SK-N-SH treated with all-trans-retinoic acid at 6 μM for 48 hours (cell line): Measurements from ENCODE around the gene TAOK3.
"Not testable (repeated sequence)": the region's sequence is repeated elsewhere in the genome, so short reads cannot be mapped to it uniquely, and the experiment has no call there.

Experiments
- ATAC-seq: fragments of 200-7000 bp; cut with Tn5 transposase; 3 replicates; pipeline ENCODE4 v1.9.1; 2020; ENCODE audit warnings: mild to moderate bottlenecking, moderate library complexity
- BACH2 ChIP-seq: fragments of 250-450 bp; sonication (Bioruptor Pico); IDR thresholded peaks from 2 replicates; pipeline ENCODE4 v1.9.0; 2021; ENCODE audit warnings: mild to moderate bottlenecking, borderline replicate concordance
- ESRRG ChIP-seq: fragments of 250-450 bp; sonication (Bioruptor Pico); IDR thresholded peaks from 2 replicates; pipeline ENCODE4 v1.6.1; 2021; ENCODE audit warnings: mild to moderate bottlenecking
- OSR1 ChIP-seq: fragments of 250-450 bp; sonication (Bioruptor Pico); IDR thresholded peaks from 2 replicates; pipeline ENCODE4 v1.8.0; 2022; ENCODE audit warnings: moderate library complexity, mild to moderate bottlenecking, inconsistent platforms
- PPARA ChIP-seq: fragments of 250-450 bp; sonication (Bioruptor Pico); IDR thresholded peaks from 2 replicates; pipeline ENCODE4 v1.5.0; 2020; ENCODE audit warnings: mild to moderate bottlenecking, borderline replicate concordance
- TCF4 ChIP-seq: fragments of 250-450 bp; sonication (Bioruptor Pico); IDR thresholded peaks from 2 replicates; pipeline ENCODE4 v1.8.0; 2021; ENCODE audit warnings: mild to moderate bottlenecking, moderate library complexity, borderline replicate concordance
- TOX ChIP-seq: fragments of 250-450 bp; sonication (Bioruptor Pico); IDR thresholded peaks from 2 replicates; pipeline ENCODE4 v1.8.0; 2021; ENCODE audit warnings: mild to moderate bottlenecking, moderate library complexity, borderline replicate concordance
- ZFP30 ChIP-seq: fragments of 450-650 bp; formaldehyde crosslinking; IDR thresholded peaks from 2 replicates; pipeline ENCODE4 v1.5.0; 2022; ENCODE audit warnings: mild to moderate bottlenecking, moderate library complexity
- ZNF8 ChIP-seq: fragments of 450-650 bp; formaldehyde crosslinking; IDR thresholded peaks from 2 replicates; pipeline ENCODE4 v1.5.0; 2020; ENCODE audit warnings: mild to moderate bottlenecking, moderate library complexity
- TF ChIP-seq, protein P1 (sequence below): fragments of 250-450 bp; sonication (Bioruptor Pico); IDR thresholded peaks from 2 replicates; pipeline ENCODE4 v1.5.0; 2020; ENCODE audit warnings: mild to moderate bottlenecking, moderate library complexity
- TF ChIP-seq, protein P2 (sequence below): fragments of 250-450 bp; sonication (Bioruptor Pico); IDR thresholded peaks from 2 replicates; pipeline ENCODE4 v1.5.1; 2021; ENCODE audit warnings: mild to moderate bottlenecking, moderate library complexity
- TF ChIP-seq, protein P3 (sequence below): fragments of 250-450 bp; sonication (Bioruptor Pico); IDR thresholded peaks from 2 replicates; pipeline ENCODE4 v1.8.0; 2020; ENCODE audit warnings: mild to moderate bottlenecking, moderate library complexity, borderline replicate concordance
- TF ChIP-seq, protein P4 (sequence below): fragments of 250-450 bp; sonication (Bioruptor Pico); IDR thresholded peaks from 2 replicates; pipeline ENCODE4 v1.8.0; 2021; ENCODE audit warnings: low read depth, mild to moderate bottlenecking, moderate library complexity, borderline replicate concordance

The TAOK3 gene

DNA sequence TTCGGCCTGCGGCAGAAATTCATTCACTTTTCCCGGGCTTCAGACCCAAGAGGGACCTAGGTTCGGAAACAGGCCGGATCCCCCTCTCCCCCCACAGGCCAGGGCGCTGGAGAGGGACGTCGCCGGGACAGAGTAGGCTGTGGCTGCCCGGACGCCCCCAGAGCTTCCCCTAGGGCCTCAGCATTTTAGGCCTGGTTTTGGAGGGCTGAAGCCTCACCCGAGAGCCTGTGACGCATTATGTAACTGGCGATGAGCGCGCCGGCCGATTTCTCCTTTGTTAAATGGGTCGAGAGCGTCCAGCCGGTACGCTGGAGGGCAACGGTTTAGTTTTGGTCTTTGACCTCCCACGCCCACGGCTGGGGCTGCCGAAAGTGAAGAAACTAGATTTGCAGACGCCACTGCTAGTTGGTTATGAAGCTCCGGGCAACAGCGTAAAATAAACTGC lies 236.1 kb downstream of the TAOK3 start:
- TF ChIP-seq, protein P1, sequence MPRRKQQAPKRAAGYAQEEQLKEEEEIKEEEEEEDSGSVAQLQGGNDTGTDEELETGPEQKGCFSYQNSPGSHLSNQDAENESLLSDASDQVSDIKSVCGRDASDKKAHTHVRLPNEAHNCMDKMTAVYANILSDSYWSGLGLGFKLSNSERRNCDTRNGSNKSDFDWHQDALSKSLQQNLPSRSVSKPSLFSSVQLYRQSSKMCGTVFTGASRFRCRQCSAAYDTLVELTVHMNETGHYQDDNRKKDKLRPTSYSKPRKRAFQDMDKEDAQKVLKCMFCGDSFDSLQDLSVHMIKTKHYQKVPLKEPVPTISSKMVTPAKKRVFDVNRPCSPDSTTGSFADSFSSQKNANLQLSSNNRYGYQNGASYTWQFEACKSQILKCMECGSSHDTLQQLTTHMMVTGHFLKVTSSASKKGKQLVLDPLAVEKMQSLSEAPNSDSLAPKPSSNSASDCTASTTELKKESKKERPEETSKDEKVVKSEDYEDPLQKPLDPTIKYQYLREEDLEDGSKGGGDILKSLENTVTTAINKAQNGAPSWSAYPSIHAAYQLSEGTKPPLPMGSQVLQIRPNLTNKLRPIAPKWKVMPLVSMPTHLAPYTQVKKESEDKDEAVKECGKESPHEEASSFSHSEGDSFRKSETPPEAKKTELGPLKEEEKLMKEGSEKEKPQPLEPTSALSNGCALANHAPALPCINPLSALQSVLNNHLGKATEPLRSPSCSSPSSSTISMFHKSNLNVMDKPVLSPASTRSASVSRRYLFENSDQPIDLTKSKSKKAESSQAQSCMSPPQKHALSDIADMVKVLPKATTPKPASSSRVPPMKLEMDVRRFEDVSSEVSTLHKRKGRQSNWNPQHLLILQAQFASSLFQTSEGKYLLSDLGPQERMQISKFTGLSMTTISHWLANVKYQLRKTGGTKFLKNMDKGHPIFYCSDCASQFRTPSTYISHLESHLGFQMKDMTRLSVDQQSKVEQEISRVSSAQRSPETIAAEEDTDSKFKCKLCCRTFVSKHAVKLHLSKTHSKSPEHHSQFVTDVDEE (CRISPR knock-in tag) = no peak
- TF ChIP-seq TCF4 = no peak
- no peak for TF ChIP-seq OSR1 (CRISPR knock-in tag)
- no peak for TF ChIP-seq PPARA (CRISPR knock-in tag)
- TF ChIP-seq, protein P2, sequence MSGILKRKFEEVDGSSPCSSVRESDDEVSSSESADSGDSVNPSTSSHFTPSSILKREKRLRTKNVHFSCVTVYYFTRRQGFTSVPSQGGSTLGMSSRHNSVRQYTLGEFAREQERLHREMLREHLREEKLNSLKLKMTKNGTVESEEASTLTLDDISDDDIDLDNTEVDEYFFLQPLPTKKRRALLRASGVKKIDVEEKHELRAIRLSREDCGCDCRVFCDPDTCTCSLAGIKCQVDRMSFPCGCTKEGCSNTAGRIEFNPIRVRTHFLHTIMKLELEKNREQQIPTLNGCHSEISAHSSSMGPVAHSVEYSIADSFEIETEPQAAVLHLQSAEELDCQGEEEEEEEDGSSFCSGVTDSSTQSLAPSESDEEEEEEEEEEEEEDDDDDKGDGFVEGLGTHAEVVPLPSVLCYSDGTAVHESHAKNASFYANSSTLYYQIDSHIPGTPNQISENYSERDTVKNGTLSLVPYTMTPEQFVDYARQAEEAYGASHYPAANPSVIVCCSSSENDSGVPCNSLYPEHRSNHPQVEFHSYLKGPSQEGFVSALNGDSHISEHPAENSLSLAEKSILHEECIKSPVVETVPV = no peak
- TF ChIP-seq TOX (CRISPR knock-in tag) = no peak
- TF ChIP-seq, protein P3, sequence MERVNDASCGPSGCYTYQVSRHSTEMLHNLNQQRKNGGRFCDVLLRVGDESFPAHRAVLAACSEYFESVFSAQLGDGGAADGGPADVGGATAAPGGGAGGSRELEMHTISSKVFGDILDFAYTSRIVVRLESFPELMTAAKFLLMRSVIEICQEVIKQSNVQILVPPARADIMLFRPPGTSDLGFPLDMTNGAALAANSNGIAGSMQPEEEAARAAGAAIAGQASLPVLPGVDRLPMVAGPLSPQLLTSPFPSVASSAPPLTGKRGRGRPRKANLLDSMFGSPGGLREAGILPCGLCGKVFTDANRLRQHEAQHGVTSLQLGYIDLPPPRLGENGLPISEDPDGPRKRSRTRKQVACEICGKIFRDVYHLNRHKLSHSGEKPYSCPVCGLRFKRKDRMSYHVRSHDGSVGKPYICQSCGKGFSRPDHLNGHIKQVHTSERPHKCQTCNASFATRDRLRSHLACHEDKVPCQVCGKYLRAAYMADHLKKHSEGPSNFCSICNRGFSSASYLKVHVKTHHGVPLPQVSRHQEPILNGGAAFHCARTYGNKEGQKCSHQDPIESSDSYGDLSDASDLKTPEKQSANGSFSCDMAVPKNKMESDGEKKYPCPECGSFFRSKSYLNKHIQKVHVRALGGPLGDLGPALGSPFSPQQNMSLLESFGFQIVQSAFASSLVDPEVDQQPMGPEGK (CRISPR knock-in tag) = no peak
- TF ChIP-seq, all 23 proteins: peak for 0
- ATAC-seq = peak; percentile 52

DNA sequence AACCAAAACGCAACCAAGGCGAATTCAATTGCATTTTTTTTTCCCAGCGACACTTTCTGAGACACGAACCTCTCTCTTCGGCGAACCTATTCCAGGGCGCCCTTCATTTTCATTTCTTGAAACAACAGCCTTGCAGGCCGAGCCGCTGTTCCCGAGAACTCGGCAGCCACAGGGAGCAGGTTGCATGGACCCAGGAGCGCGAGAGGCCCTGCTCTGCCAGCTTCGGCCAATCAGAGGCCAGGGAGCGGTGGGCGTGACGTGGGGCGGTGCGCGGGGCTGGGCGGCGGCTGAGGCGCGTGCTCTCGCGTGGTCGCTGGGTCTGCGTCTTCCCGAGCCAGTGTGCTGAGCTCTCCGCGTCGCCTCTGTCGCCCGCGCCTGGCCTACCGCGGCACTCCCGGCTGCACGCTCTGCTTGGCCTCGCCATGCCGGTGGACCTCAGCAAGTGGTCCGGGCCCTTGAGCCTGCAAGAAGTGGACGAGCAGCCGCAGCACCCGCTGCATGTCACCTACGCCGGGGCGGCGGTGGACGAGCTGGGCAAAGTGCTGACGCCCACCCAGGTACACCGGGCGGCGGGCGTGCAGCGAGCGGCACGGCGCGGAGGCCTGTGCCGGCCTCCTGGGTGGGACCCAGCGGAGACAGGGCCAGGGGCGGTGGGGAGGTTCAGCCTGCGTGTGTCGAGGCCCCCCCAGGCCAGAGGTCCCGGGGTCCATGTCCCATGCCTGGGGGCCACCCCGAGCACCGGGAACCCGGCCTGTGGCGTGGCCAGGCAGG lies 236.7 kb downstream of the TAOK3 start, which contains the start of gene PEBP1:
Gene PEBP1 (plus strand): TSS at position 337 of the 771 bp plus-strand sequence. CDS start 86 bp downstream, at position 423.
- TF ChIP-seq, protein P4, sequence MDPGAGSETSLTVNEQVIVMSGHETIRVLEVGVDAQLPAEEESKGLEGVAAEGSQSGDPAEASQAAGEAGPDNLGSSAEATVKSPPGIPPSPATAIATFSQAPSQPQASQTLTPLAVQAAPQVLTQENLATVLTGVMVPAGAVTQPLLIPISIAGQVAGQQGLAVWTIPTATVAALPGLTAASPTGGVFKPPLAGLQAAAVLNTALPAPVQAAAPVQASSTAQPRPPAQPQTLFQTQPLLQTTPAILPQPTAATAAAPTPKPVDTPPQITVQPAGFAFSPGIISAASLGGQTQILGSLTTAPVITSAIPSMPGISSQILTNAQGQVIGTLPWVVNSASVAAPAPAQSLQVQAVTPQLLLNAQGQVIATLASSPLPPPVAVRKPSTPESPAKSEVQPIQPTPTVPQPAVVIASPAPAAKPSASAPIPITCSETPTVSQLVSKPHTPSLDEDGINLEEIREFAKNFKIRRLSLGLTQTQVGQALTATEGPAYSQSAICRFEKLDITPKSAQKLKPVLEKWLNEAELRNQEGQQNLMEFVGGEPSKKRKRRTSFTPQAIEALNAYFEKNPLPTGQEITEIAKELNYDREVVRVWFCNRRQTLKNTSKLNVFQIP (CRISPR knock-in tag) = no peak
- TF ChIP-seq, protein P1 (CRISPR knock-in tag) = no peak
- TF ChIP-seq ZNF8 (CRISPR knock-in tag) (no peak), ZFP30 (CRISPR knock-in tag) (no peak), ESRRG (no peak), BACH2 (no peak)
- TF ChIP-seq, protein P3 (CRISPR knock-in tag) = no peak
- TF ChIP-seq, protein P2 = no peak
- peak; percentile 100 for ATAC-seq

DNA sequence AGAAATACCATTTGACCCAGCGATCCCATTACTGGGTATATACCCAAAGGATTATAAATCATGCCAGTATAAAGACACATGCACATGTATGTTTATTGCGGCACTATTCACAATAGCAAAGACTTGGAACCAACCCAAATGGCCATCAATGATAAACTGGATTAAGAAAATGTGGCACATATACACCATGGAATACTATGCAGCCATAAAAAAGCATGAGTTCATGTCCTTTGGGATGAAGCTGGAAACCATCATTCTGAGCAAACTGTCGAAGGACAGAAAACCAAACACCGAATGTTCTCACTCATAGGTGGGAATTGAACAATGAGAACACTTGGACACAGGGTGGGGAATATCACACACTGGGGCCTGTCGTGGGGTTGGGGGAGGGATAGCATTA lies 243.3 kb downstream of the TAOK3 start:
- not testable (repeated sequence) for ATAC-seq
